ENCODE measurements around the gene MAP4K3.

DNA sequence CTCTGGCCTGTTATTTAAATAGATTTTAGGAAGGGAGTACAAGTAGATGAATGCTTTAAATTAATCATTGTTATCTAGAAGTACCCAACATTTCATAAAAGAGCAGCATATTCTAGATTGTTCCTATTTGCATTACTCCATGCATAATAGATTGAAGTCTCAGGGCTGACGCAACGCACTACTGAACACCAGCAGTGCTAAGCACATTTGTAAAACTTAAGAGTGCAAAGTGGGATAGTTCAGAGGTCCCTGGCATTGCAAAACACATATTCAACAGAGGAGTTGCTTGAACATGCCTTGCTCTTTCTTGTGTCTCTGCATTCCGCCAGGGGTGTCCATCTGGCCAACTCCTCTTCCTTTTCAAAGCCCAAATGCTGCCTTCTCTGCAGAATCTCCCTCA is 215.6 kb downstream of the MAP4K3 start:
- TF ChIP-seq EZH2 (IDR thresholded peaks at IDR 0.05; ENCODE audit: low read depth, low read length, severe bottlenecking) = no peak
- no peak for TF ChIP-seq SIRT6 (IDR thresholded peaks at IDR 0.05; ENCODE audit: low read length)
- no peak for TF ChIP-seq JUN (IDR thresholded peaks at IDR 0.05; ENCODE audit: low read depth, low read length)
- TF ChIP-seq EP300 (IDR thresholded peaks at IDR 0.05; ENCODE audit: borderline replicate concordance in 1 of 2, low read depth in 2 of 2, low read length in 2 of 2) = no peak
- no peak for TF ChIP-seq POLR2A (IDR thresholded peaks at IDR 0.05; ENCODE audit: control extremely low read depth in 1 of 2, low read depth in 2 of 2, low read length in 2 of 2)
- TF ChIP-seq CTCF (IDR thresholded peaks at IDR 0.05; ENCODE audit: control extremely low read depth in 1 of 3, insufficient read depth in 1 of 3, low read depth in 1 of 3, low read length in 3 of 3) = no peak
- TF ChIP-seq, protein P1, sequence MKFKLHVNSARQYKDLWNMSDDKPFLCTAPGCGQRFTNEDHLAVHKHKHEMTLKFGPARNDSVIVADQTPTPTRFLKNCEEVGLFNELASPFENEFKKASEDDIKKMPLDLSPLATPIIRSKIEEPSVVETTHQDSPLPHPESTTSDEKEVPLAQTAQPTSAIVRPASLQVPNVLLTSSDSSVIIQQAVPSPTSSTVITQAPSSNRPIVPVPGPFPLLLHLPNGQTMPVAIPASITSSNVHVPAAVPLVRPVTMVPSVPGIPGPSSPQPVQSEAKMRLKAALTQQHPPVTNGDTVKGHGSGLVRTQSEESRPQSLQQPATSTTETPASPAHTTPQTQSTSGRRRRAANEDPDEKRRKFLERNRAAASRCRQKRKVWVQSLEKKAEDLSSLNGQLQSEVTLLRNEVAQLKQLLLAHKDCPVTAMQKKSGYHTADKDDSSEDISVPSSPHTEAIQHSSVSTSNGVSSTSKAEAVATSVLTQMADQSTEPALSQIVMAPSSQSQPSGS (IDR thresholded peaks at IDR 0.05; ENCODE audit: low read length) = no peak
- no peak for TF ChIP-seq SP1 (IDR thresholded peaks at IDR 0.05; ENCODE audit: low read depth, low read length)
- TF ChIP-seq JUND (IDR thresholded peaks at IDR 0.05; ENCODE audit: low read length) = no peak
- TF ChIP-seq MAX (IDR thresholded peaks at IDR 0.05) = no peak
- TF ChIP-seq KDM1A (IDR thresholded peaks at IDR 0.05; ENCODE audit: borderline replicate concordance, low read length) = no peak
- TF ChIP-seq POLR2AphosphoS5 (IDR thresholded peaks at IDR 0.05; ENCODE audit: low read depth, low read length) = no peak
